ENCODE results near the gene NOS1.
"Not testable (repeated sequence)": the region's sequence is repeated elsewhere in the genome, so short reads cannot be mapped to it uniquely, and the experiment has no call there.

The NOS1 gene

GRCh38 chr12:117208811-117209455 lies 152.5 kb downstream of the NOS1 start:
- no peak for DNase-seq (ENCODE audit: low read depth)

GRCh38 chr12:117208206-117208605 lies 153.2 kb downstream of the NOS1 start:
- no peak for DNase-seq (ENCODE audit: low read depth)

GRCh38 chr12:117207675-117208074 lies 153.8 kb downstream of the NOS1 start:
- no peak for DNase-seq (ENCODE audit: low read depth)

- DNase-seq (ENCODE audit: low read depth) = no peak
These were observed 158.9 kb downstream of the NOS1 start for GRCh38 chr12:117202556-117202955.

- DNase-seq (ENCODE audit: low read depth) = no peak
These were observed 159.4 kb downstream of the NOS1 start for GRCh38 chr12:117202033-117202432.

- DNase-seq (ENCODE audit: low read depth) = not testable (repeated sequence)
These were observed 161.3 kb downstream of the NOS1 start for GRCh38 chr12:117199956-117200744.

- DNase-seq (ENCODE audit: low read depth) = not testable (repeated sequence)
These were observed 165.1 kb downstream of the NOS1 start for GRCh38 chr12:117196334-117196733.

GRCh38 chr12:117195027-117195426 lies 166.4 kb downstream of the NOS1 start:
- not testable (repeated sequence) for DNase-seq (ENCODE audit: low read depth)

- no peak for DNase-seq (ENCODE audit: low read depth)
These were observed 167.5 kb downstream of the NOS1 start for GRCh38 chr12:117193903-117194302.

GRCh38 chr12:117192581-117192980 lies 168.8 kb downstream of the NOS1 start:
- DNase-seq (ENCODE audit: low read depth) = not testable (repeated sequence)

GRCh38 chr12:117192057-117192456 lies 169.4 kb downstream of the NOS1 start:
- DNase-seq (ENCODE audit: low read depth) = no peak

- peak; percentile 90 for DNase-seq (ENCODE audit: low read depth)
These were observed 171.1 kb downstream of the NOS1 start, which contains the start of gene FBXO21 for GRCh38 chr12:117190210-117190781. Gene FBXO21 (minus strand): TSS chr12:117190470. CDS start chr12:117190456, 14 bp downstream.

- DNase-seq (ENCODE audit: low read depth) = no peak
These were observed 171.7 kb downstream of the NOS1 start for GRCh38 chr12:117189725-117190209.

GRCh38 chr12:117188961-117189724 lies 172.3 kb downstream of the NOS1 start:
- no peak for DNase-seq (ENCODE audit: low read depth)

- DNase-seq (ENCODE audit: low read depth) = no peak
These were observed 173.2 kb downstream of the NOS1 start for GRCh38 chr12:117188121-117188665.

- DNase-seq (ENCODE audit: low read depth) = no peak
These were observed 174.0 kb downstream of the NOS1 start for GRCh38 chr12:117187421-117187820.

- no peak for DNase-seq (ENCODE audit: low read depth)
These were observed 178.6 kb downstream of the NOS1 start for GRCh38 chr12:117182866-117183265.

GRCh38 chr12:117181468-117181843 lies 180.0 kb downstream of the NOS1 start:
- DNase-seq (ENCODE audit: low read depth) = not testable (repeated sequence)

- DNase-seq (ENCODE audit: low read depth) = no peak
These were observed 180.5 kb downstream of the NOS1 start for GRCh38 chr12:117180758-117181467.

GRCh38 chr12:117178745-117179144 lies 182.7 kb downstream of the NOS1 start:
- no peak for DNase-seq (ENCODE audit: low read depth)

GRCh38 chr12:117178301-117178700 lies 183.1 kb downstream of the NOS1 start:
- no peak for DNase-seq (ENCODE audit: low read depth)

Measured in stimulated activated CD8-positive, alpha-beta memory T cell treated with anti-CD3 and anti-CD28 coated beads, Interleukin-12 subunit alpha, Interleukin-12 subunit beta, amount 100 ng/mL, for 4 hours (primary cell).